ENCODE measurements around the gene IGDCC3.

IGDCC3 gene

DNA sequence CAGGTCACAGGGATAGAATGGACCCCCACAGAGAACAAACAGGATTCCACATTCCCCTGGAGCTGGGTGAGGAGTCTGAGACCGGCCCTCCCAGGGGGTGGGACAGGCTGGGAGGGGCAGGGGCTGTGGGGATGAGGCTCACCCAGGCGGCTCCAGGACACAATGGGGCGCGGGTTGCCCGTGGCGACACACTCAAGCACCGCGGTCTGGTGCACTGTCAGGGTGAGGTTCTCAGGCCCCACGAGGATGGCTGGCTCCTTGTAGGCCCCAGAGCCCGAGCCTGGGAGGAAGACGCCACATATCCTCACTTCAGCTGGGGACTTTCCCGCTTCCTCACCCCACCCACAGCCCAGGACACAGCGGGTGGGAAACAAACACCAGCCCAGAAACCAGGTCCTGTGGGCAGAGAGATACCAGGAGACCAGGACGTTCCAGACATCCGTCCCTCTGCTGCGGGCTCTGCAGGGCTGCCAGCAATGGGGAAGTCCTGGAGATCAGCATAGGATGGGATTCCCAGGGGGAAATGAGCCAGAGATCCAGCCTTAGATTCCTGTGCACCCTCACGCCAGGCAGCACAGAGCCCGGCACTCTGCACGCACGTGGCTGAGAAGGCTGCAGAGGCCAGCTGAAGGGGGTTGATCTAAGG is 43.1 kb downstream of the IGDCC3 start:
- TF ChIP-seq, protein P1, sequence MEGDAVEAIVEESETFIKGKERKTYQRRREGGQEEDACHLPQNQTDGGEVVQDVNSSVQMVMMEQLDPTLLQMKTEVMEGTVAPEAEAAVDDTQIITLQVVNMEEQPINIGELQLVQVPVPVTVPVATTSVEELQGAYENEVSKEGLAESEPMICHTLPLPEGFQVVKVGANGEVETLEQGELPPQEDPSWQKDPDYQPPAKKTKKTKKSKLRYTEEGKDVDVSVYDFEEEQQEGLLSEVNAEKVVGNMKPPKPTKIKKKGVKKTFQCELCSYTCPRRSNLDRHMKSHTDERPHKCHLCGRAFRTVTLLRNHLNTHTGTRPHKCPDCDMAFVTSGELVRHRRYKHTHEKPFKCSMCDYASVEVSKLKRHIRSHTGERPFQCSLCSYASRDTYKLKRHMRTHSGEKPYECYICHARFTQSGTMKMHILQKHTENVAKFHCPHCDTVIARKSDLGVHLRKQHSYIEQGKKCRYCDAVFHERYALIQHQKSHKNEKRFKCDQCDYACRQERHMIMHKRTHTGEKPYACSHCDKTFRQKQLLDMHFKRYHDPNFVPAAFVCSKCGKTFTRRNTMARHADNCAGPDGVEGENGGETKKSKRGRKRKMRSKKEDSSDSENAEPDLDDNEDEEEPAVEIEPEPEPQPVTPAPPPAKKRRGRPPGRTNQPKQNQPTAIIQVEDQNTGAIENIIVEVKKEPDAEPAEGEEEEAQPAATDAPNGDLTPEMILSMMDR (IDR thresholded peaks at IDR 0.05; ENCODE audit: borderline replicate concordance, control extremely low read depth, extremely low read depth, insufficient read depth, missing control alignments): no peak
- in situ Hi-C loops (cut with MboI; ENCODE audit: low sequenced_read_pairs, unreplicated experiment): no loop called here
- DNase-seq (ENCODE audit: low spot score): no peak

DNA sequence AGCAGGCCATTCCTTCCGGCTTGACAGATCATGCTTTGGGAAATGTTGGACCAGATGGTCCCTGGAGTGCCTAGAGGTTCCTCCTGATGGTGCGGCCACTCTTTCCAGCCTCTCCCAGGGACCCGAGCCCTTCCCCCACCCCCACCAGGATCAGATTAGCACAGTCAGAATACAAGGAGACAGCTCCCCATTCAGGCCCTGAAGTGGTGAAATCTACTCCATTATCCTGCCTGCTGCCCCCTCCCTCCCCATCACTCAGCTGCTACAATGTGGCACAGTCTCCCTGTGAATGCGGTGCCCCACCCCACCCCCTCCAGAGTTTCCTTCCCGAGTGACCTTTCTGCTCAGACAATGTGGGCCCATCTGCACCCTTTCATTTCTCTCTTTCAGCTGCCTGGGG is 43.9 kb downstream of the IGDCC3 start:
- in situ Hi-C loops (cut with MboI; ENCODE audit: low sequenced_read_pairs, unreplicated experiment): no loop called here
- TF ChIP-seq, protein P1 (IDR thresholded peaks at IDR 0.05; ENCODE audit: borderline replicate concordance, control extremely low read depth, extremely low read depth, insufficient read depth, missing control alignments): no peak

DNA sequence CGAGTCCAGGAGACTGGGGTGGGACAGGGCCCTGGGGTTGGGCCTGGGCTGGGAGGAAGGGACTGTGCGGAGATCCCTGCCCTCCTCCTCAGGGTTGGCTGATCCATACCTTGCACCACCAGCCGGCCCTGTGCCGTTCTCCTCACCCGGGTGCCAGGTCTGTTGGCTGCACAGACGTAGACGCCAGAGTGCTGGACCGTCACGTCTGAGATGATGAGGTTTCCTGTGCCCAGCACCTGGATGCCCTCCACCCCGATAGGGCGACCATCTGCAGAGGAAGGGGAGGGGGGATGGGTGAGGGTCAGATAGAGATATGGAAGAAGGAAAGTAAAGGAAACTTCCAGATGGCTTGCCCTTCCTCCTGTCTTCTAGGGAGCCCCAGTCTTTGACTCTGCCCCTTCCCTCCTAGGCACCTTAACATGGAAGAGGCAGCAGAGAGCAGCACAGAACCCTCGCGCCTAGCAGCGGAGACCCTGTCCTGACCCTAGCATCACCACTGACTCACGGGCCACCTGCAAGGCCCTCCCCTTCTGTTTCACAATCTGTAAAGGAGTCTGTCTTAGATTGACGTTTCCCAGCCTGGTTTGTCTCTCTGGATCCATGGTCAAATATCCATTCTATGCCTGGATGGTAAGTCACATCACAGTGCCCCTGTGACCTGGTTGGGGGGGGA is 44.5 kb downstream of the IGDCC3 start:
- DNase-seq (ENCODE audit: low spot score): no peak
- TF ChIP-seq, protein P1 (IDR thresholded peaks at IDR 0.05; ENCODE audit: borderline replicate concordance, control extremely low read depth, extremely low read depth, insufficient read depth, missing control alignments): no peak
- in situ Hi-C loops (cut with MboI; ENCODE audit: low sequenced_read_pairs, unreplicated experiment): no loop called here

More for the DNA sequence above, 43.9 kb downstream of the IGDCC3 start:
- DNase-seq (ENCODE audit: low spot score): no peak

DNA sequence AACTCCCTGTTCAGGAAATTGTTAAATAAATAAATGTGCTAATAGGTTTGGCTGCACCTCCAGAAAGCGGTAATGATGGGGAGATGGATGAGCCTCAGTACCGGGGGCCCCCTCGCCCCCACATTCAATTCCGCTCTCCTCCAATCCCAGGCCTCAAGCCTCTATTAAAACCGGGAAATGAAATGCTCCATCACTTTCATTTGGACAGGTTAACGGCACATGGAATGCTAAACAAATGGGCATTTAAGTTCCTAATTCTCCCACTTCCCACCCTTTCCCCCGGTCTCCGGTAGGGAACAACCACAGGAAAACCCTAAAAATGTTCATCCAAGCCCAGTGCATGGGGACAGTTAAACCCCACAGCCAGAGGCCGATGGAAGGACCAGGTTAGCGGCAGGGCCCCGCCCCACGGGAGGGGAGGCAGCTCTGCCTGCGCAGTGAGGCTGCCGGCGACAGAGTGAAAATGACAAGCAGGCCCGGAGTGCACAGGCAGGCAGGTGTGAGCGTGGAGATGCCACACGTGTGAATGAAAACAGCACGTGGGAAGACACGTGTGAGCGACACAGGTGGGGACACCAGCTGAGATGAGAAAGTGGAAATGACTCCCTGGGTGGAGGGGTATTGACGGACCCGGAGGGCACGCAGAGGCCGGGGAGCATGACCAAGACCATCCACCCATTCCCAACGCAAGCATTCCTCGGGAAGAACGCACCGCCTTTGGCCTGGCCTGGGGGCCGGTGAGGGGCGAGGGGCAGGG is 45.2 kb downstream of the IGDCC3 start:
- TF ChIP-seq, protein P1 (IDR thresholded peaks at IDR 0.05; ENCODE audit: borderline replicate concordance, control extremely low read depth, extremely low read depth, insufficient read depth, missing control alignments): no peak
- peak; percentile 11 for DNase-seq (ENCODE audit: low spot score)
- in situ Hi-C loops (cut with MboI; ENCODE audit: low sequenced_read_pairs, unreplicated experiment): no loop called here

DNA sequence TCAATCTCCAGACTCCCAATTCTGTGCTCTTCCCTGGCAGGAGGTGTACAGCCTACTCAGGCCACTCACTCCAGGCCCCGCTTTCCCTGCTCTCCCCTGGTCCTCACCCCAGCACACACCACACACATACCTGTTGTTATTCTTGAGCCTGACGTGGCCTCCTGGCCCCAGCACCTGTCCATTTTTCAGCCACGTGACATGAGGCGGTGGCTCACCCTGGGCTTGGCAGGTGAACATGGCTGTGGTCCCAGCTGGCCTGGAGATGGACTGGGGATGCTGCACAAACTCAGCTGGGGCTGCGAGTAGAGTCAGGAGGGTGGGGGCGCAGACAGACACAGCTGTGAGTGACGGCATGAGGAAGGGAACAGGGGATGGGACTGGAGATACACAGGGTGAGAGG is 46.0 kb downstream of the IGDCC3 start:
- in situ Hi-C loops (cut with MboI; ENCODE audit: low sequenced_read_pairs, unreplicated experiment): no loop called here
- TF ChIP-seq, protein P1 (IDR thresholded peaks at IDR 0.05; ENCODE audit: borderline replicate concordance, control extremely low read depth, extremely low read depth, insufficient read depth, missing control alignments): no peak
- peak; percentile 16 for DNase-seq (ENCODE audit: low spot score)

DNA sequence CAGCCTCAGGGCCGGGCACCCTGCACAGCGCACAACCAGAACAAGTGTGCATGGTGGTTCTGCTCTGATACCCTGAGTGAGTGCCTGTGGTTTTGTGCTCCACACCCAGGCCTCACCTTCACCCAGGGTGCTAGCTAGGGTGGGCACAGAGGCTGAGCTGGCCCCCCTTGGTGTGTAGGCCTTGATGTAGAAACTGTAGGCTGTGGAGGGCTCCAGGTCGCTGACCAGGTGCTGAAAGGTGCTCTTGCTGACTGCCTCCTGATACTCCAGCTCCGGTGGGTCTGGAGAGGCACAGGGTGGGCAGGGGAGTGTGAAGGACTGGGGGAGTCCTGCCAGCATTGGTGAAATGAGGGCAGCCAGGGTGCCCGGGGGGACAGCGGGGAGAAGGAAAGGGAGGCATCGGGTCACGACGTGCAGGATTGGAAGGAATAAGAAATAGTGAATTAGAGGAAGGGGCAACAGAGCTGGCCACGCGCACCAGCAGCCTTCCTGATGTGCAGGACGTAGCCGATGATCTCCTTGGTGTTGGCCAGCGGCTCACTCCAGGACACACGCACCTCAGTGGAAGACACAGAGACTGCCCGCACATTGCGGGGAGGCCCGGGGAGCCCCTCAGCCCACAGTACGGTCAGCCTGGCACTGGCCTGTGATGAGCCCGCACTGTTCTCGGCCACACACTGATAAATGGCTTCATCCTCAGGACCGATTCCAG is 46.7 kb downstream of the IGDCC3 start:
- in situ Hi-C loops (cut with MboI; ENCODE audit: low sequenced_read_pairs, unreplicated experiment): no loop called here
- peak; percentile 31 for DNase-seq (ENCODE audit: low spot score)
- TF ChIP-seq, protein P1 (IDR thresholded peaks at IDR 0.05; ENCODE audit: borderline replicate concordance, control extremely low read depth, extremely low read depth, insufficient read depth, missing control alignments): no peak
